HEK293T (cell line): ENCODE data around the gene CNKSR2.

Experiments
- ARNT ChIP-seq: fragments of 450-650 bp; IDR thresholded peaks from 2 replicates; pipeline ENCODE4 v1.6.1; 2017; ENCODE audit warnings: mild to moderate bottlenecking
- BHLHE40 ChIP-seq: fragments of 450-650 bp; IDR thresholded peaks from 2 replicates; pipeline ENCODE4 v1.6.1; 2016; ENCODE audit warnings: mild to moderate bottlenecking, moderate library complexity, borderline replicate concordance
- FOXA1 ChIP-seq: fragments of 450-650 bp; IDR thresholded peaks from 2 replicates; pipeline ENCODE4 v1.6.1; 2016; ENCODE audit warnings: mild to moderate bottlenecking
- FOXK2 ChIP-seq: fragments of 450-650 bp; IDR thresholded peaks from 2 replicates; pipeline ENCODE4 v1.6.1; 2016; ENCODE audit warnings: mild to moderate bottlenecking
- FOXM1 ChIP-seq: fragments of 450-650 bp; IDR thresholded peaks from 2 replicates; pipeline ENCODE4 v1.6.1; 2017; ENCODE audit warnings: mild to moderate bottlenecking, borderline replicate concordance
- HDGF ChIP-seq: fragments of 450-650 bp; IDR thresholded peaks from 2 replicates; pipeline ENCODE4 v1.6.1; 2017; ENCODE audit warnings: antibody characterized with exemption, borderline replicate concordance
- NFRKB ChIP-seq: fragments of 450-650 bp; IDR thresholded peaks from 2 replicates; pipeline ENCODE4 v1.6.1; 2016; ENCODE audit warnings: mild to moderate bottlenecking, moderate library complexity
- SP1 ChIP-seq: fragments of 450-650 bp; IDR thresholded peaks from 2 replicates; pipeline ENCODE4 v1.6.1; 2017
- SUZ12 ChIP-seq: fragments of 450-650 bp; IDR thresholded peaks from 2 replicates; pipeline ENCODE4 v1.6.1; 2016; ENCODE audit warnings: mild to moderate bottlenecking

DNA sequence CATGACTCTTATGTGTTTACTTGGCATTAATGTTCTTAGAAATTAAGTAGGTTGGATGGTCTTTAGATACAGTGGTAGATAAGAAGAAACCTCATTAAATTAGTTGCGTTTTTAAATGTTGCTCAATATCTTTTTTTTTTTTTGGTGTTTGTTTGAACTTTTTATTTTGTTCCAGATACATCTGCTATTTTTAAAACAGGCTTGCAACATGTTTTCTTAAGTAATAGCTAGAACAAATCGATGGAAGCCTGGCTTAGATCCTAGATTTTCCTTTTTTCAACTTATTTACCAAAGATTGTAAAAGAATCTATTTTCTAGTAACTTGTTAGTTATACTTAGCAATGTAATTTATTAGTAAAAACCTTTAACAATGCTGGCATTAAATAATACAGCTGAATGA is 9.3 kb downstream of the CNKSR2 start:
- TF ChIP-seq FOXK2 (no peak), FOXM1 (no peak), HDGF (no peak), SUZ12 (no peak), BHLHE40 (no peak), NFRKB (no peak), FOXA1 (no peak), SP1 (no peak), ARNT (no peak)
